Kidney (tissue), 14 donors: ENCODE results near the gene PTPDC1. TPM values are rescaled to one million over a fixed set of nuclear protein-coding genes. Genes with fewer than 3 reads are reported as not detected.

Source experiments
- DNase-seq, 5 donors: peaks; one replicate each; pipeline ENCODE4 v3.0.0-alpha.2; 2013 to 2020
- FAIRE-seq: peaks from 2 replicates; lab custom pipeline; 2012; peaks lifted over from hg19 to GRCh38; lab: Jason Lieb, UNC
- H3K27ac ChIP-seq, 2 donors: one replicate each; pipeline ENCODE4 v1.7.0; 2013; ENCODE audit warnings: low read depth in 2 of 2, low read length in 2 of 2, inconsistent platforms in 1 of 2
- H3K27me3 ChIP-seq: one replicate; pipeline ENCODE4 v1.7.1; 2013; ENCODE audit warnings: low read length, inconsistent platforms; ENCODE audit not compliant: control insufficient read depth, insufficient read depth
- H3K36me3 ChIP-seq, 3 donors: one replicate each; pipeline versions ENCODE4 v1.7.0 to v1.7.1; 2013; ENCODE audit warnings: low read length in 3 of 3, control low read depth in 1 of 3, inconsistent platforms in 1 of 3; ENCODE audit not compliant: insufficient read depth in 3 of 3, control insufficient read depth in 2 of 3
- H3K4me1 ChIP-seq, 3 donors: one replicate each; pipeline versions ENCODE4 v1.7.0 to v1.7.1; 2013; ENCODE audit warnings: low read length in 3 of 3, inconsistent platforms in 1 of 3, low read depth in 1 of 3; ENCODE audit not compliant: control insufficient read depth in 2 of 3, insufficient read depth in 2 of 3
- H3K4me3 ChIP-seq, 3 donors: one replicate each; pipeline versions ENCODE4 v1.7.0 to v1.8.1; 2013; ENCODE audit warnings: low read length in 3 of 3, control low read depth in 1 of 3, inconsistent platforms in 1 of 3
- H3K9ac ChIP-seq, 3 donors: one replicate each; pipeline versions ENCODE4 v1.7.0 to v1.7.1; 2013; ENCODE audit warnings: low read length in 3 of 3, control low read depth in 1 of 3, inconsistent platforms in 1 of 3
- H3K9me3 ChIP-seq, 3 donors: one replicate each; pipeline versions ENCODE4 v1.7.0 to v1.7.1; 2013; ENCODE audit warnings: low read length in 3 of 3, control low read depth in 1 of 3, inconsistent platforms in 1 of 3; ENCODE audit not compliant: control insufficient read depth in 2 of 3, insufficient read depth in 1 of 3
- CTCF ChIP-seq: IDR thresholded peaks from 3 replicates; pipeline ENCODE4 v1.5.1; 2012; ENCODE audit warnings: mild to moderate bottlenecking, moderate library complexity, borderline replicate concordance; ENCODE audit not compliant: insufficient read depth; ENCODE audit errors: extremely low read depth
- intact Hi-C: fragments of 100-400 bp; cut with DNase I; formaldehyde crosslinking; loops from one replicate; pipeline ENCODE4 v1.11.1; 2022
- polyA plus RNA-seq: library from polyadenylated mRNA; stranded (reverse); fragments of 350-450 nt; fragmentation: Illumina TruSeq; extraction: RNeasy Lipid Tissue Mini Kit (QIAGEN cat#74804); gene quantifications from one replicate; pipeline ENCODE4 v1.2.3, GENCODE V29; 2014; ENCODE audit warnings: low read depth, low replicate concordance; ENCODE audit not compliant: insufficient read depth
- total RNA-seq: library from RNA; stranded (reverse); fragmentation: NEBNext Ultra II Directional; extraction: Animal tissue kit (Norgen Biotek cat#: 25700); gene quantifications from one replicate; pipeline ENCODE4 v1.2.1, GENCODE V29; 2021
- donor health status: control.
- donor health status: control.
- donor health status: control.
- donor health status: control.
- donor health status: control.
- donor health status: DM: yes; HTN: yes; CAD: no.
- donor health status: Normal renal cell carcinoma (clear cell type).

The PTPDC1 gene
- total and polyA plus RNA-seq, 2 donors from 2014 or later: 2.8 to 8.7 TPM

- Histone ChIP-seq H3K36me3 (no peaks in the 10 kb centered on the region), H3K4me3 (no peak overlapping the region), H3K27me3 (no peaks in the 10 kb centered on the region), H3K9ac (no peak overlapping the region), H3K9me3 (no peaks in the 10 kb centered on the region), H3K27ac (no peak overlapping the region), H3K4me1 (peaks cover 0 to 3% (median 0%) of the 10 kb centered on the region in 3 donors)
- TF ChIP-seq CTCF: no peak
- DNase-seq (no peak), FAIRE-seq (no peak)
- intact Hi-C loops: no loop called here
Measured at GRCh38 chr9:94150279-94150828, 66.1 kb downstream of the PTPDC1 start.

- no peak overlapping the region for H3K27ac ChIP-seq
- no peak overlapping the region for H3K9ac ChIP-seq
- no peaks in the 10 kb centered on the region for H3K27me3 ChIP-seq
- no peak for DNase-seq
- intact Hi-C loops: no loop called here
- no peak overlapping the region for H3K4me3 ChIP-seq
- no peak for FAIRE-seq
- no peaks in the 10 kb centered on the region for H3K9me3 ChIP-seq
- peaks cover 0 to 3% (median 0%) of the 10 kb centered on the region in 3 donors for H3K4me1 ChIP-seq
- no peaks in the 10 kb centered on the region for H3K36me3 ChIP-seq
- TF ChIP-seq CTCF: no peak
Measured at GRCh38 chr9:94150890-94151650, 66.8 kb downstream of the PTPDC1 start.

GRCh38 chr9:94153905-94154304 lies 69.6 kb downstream of the PTPDC1 start:
- intact Hi-C loops: no loop called here
- DNase-seq (no peak), FAIRE-seq (no peak)
- no peaks in the 10 kb centered on the region for H3K36me3 ChIP-seq
- no peak for TF ChIP-seq CTCF
- no peak overlapping the region for H3K27ac ChIP-seq
- H3K4me3 ChIP-seq: no peak overlapping the region
- H3K4me1 ChIP-seq: peaks cover 0 to 10% (median 7%) of the 10 kb centered on the region in 3 donors
- no peak overlapping the region for H3K9ac ChIP-seq
- no peaks in the 10 kb centered on the region for H3K27me3 ChIP-seq
- no peaks in the 10 kb centered on the region for H3K9me3 ChIP-seq
